ENCODE results near the gene CASZ1. TPM values are rescaled to one million over a fixed set of nuclear protein-coding genes. Genes with fewer than 3 reads are reported as not detected.

The CASZ1 gene
- total and polyA plus RNA-seq, 9 of the 15 experiments (the other 6 are each of a cell fraction or from before 2014, with no cell fraction given), result 0.01 to 4.0 (median 0.76) TPM; not detected in 1

- no TSS peak for BruUV-seq (replicated peaks)
- DNase-seq (ENCODE audit: extremely low read depth in 1 of 4, low spot score in 3 of 4) (no peak), FAIRE-seq (no peak), ATAC-seq (no peak)
- Histone ChIP-seq H2AFZ (ENCODE audit: low read depth, low read length) (no peak overlapping the region), H3K36me3 (ENCODE audit: control insufficient read depth, insufficient read depth, low read length) (no peaks in the 10 kb centered on the region), H3K9ac (ENCODE audit: insufficient read depth in 1 of 2, low read depth in 2 of 2, low read length in 2 of 2) (peak overlapping the region in 1 of 2 experiments; percentile 15; a peak in 1 of 4 replicates), H3K27ac (ENCODE audit: extremely low read depth, low read depth, low read length) (no peak overlapping the region), H3K4me3 (no peak overlapping the region), H3K27me3 (ENCODE audit: control insufficient read depth in 2 of 2, insufficient read depth in 2 of 2, low read length in 2 of 2) (peaks cover 18 to 35% of the 10 kb centered on the region in 2 experiments; a peak in 3 of 5 replicates), H3K9me3 (replicated peaks; ENCODE audit: control insufficient read depth, insufficient read depth, low read depth, low read length) (no peaks in the 10 kb centered on the region), H3K9me1 (ENCODE audit: control insufficient read depth, insufficient read depth, low read length) (no peaks in the 10 kb centered on the region), H3K4me2 (ENCODE audit: insufficient read depth, low read length) (no peak overlapping the region), H4K20me1 (replicated peaks; ENCODE audit: control insufficient read depth, insufficient read depth, low read length) (peaks cover 27% of the 10 kb centered on the region), H3K4me1 (replicated peaks in 1 of 2; ENCODE audit: control insufficient read depth in 2 of 2, insufficient read depth in 2 of 2, low read length in 2 of 2) (peaks cover 10 to 43% of the 10 kb centered on the region in 2 experiments; a peak in 4 of 5 replicates), H3K79me2 (ENCODE audit: control insufficient read depth, insufficient read depth, low read length) (no peaks in the 10 kb centered on the region)
- CTCF ChIA-PET (ENCODE audit: low intra/inter-chr PET ratio), result no interaction called here
- intact Hi-C loops (cut with micrococcal nuclease) (loop anchor here (1.0 kb wide), 1 partner anchor 173 kb away; no protein-coding TSS in a partner anchor), in situ Hi-C loops (cut with MboI) (no loop called here)
- TF ChIP-seq FOS (IDR thresholded peaks at IDR 0.05; ENCODE audit: extremely low read depth, insufficient read length) (no peak), BHLHE40 (IDR thresholded peaks at IDR 0.05; ENCODE audit: low read length) (0 out of 2 replicates have a peak, but pooled peaks have one; percentile 23)
- WGBS (ENCODE audit: insufficient coverage, low coverage, missing lambda C conversion rate), result 36% methylated on average over 10 of the region's 11 CpGs
- POLR2A ChIA-PET, result interaction anchor here (0.6 kb wide), 1 partner anchor 121 kb away, joined by 3 read pairs; no protein-coding TSS in a partner anchor
Measured at GRCh38 chr1:10685808-10686403, 110.5 kb downstream of the CASZ1 start.

- peak overlapping the region in 1 of 2 experiments; percentile 15; a peak in 1 of 4 replicates for H3K9ac ChIP-seq (ENCODE audit: insufficient read depth in 1 of 2, low read depth in 2 of 2, low read length in 2 of 2)
- no peaks in the 10 kb centered on the region for H3K9me1 ChIP-seq (ENCODE audit: control insufficient read depth, insufficient read depth, low read length)
- WGBS (ENCODE audit: insufficient coverage, low coverage, missing lambda C conversion rate), result 43% methylated on average over 15 of the region's 15 CpGs
- no peaks in the 10 kb centered on the region for H3K79me2 ChIP-seq (ENCODE audit: control insufficient read depth, insufficient read depth, low read length)
- CTCF ChIA-PET (ENCODE audit: low intra/inter-chr PET ratio), result no interaction called here
- POLR2A ChIA-PET, result interaction anchor here (0.6 kb wide), 2 partner anchors 120 to 193 kb away, joined by 3 read pairs; no protein-coding TSS in a partner anchor
- FAIRE-seq, result no peak
- BruUV-seq (replicated peaks), result no TSS peak
- H3K4me1 ChIP-seq (replicated peaks in 1 of 2; ENCODE audit: control insufficient read depth in 2 of 2, insufficient read depth in 2 of 2, low read length in 2 of 2), result peaks cover 6 to 40% of the 10 kb centered on the region in 2 experiments; a peak in 3 of 5 replicates
- no peak for DNase-seq (ENCODE audit: extremely low read depth in 1 of 4, low spot score in 3 of 4)
- H4K20me1 ChIP-seq (replicated peaks; ENCODE audit: control insufficient read depth, insufficient read depth, low read length), result peaks cover 27% of the 10 kb centered on the region
- H3K4me3 ChIP-seq, result no peak overlapping the region
- H3K27me3 ChIP-seq (ENCODE audit: control insufficient read depth in 2 of 2, insufficient read depth in 2 of 2, low read length in 2 of 2), result peaks cover 21 to 40% of the 10 kb centered on the region in 2 experiments; a peak in 3 of 5 replicates
- TF ChIP-seq ZNF445 (CRISPR knock-in tag; IDR thresholded peaks at IDR 0.05; ENCODE audit: low read depth), result no peak
- no peak overlapping the region for H3K4me2 ChIP-seq (ENCODE audit: insufficient read depth, low read length)
- no peak overlapping the region for H2AFZ ChIP-seq (ENCODE audit: low read depth, low read length)
- no peak overlapping the region for H3K27ac ChIP-seq (ENCODE audit: extremely low read depth, low read depth, low read length)
- intact Hi-C loops (cut with micrococcal nuclease) (no loop called here), in situ Hi-C loops (cut with MboI) (no loop called here)
- ATAC-seq, result no peak
- H3K36me3 ChIP-seq (ENCODE audit: control insufficient read depth, insufficient read depth, low read length), result no peaks in the 10 kb centered on the region
- no peaks in the 10 kb centered on the region for H3K9me3 ChIP-seq (replicated peaks; ENCODE audit: control insufficient read depth, insufficient read depth, low read depth, low read length)
Measured at GRCh38 chr1:10685196-10685807, 111.1 kb downstream of the CASZ1 start.
